ENCODE results near the gene PRKCA. TPM values are rescaled to one million over a fixed set of nuclear protein-coding genes. Genes with fewer than 3 reads are reported as not detected.
A peak's percentile ranks its signal among the peaks of the same experiment; 100 is the strongest.

The PRKCA gene
- total RNA-seq, 1 donor = 60.5 TPM

GRCh38 chr17:66584927-66585326, 282.5 kb downstream of the PRKCA start:
- DNase-seq (ENCODE audit: low read depth) = no peak
- H3K4me3 ChIP-seq (ENCODE audit: low read depth, low read length) = no peak overlapping the region
- TF ChIP-seq CTCF (IDR thresholded peaks at IDR 0.05; ENCODE audit: insufficient read depth, low read depth, low read length) = no peak

GRCh38 chr17:66585472-66585871, 283.1 kb downstream of the PRKCA start:
- no peak overlapping the region for H3K4me3 ChIP-seq (ENCODE audit: low read depth, low read length)
- DNase-seq (ENCODE audit: low read depth) = no peak
- no peak for TF ChIP-seq CTCF (IDR thresholded peaks at IDR 0.05; ENCODE audit: insufficient read depth, low read depth, low read length)

GRCh38 chr17:66589892-66590291, 287.5 kb downstream of the PRKCA start:
- no peak for TF ChIP-seq CTCF (IDR thresholded peaks at IDR 0.05; ENCODE audit: insufficient read depth, low read depth, low read length)
- H3K4me3 ChIP-seq (ENCODE audit: low read depth, low read length) = no peak overlapping the region
- no peak for DNase-seq (ENCODE audit: low read depth)

GRCh38 chr17:66593116-66593515, 290.7 kb downstream of the PRKCA start:
- TF ChIP-seq CTCF (IDR thresholded peaks at IDR 0.05; ENCODE audit: insufficient read depth, low read depth, low read length) = no peak
- no peak overlapping the region for H3K4me3 ChIP-seq (ENCODE audit: low read depth, low read length)
- DNase-seq (ENCODE audit: low read depth) = no peak

GRCh38 chr17:66595893-66596292, 293.5 kb downstream of the PRKCA start:
- no peak overlapping the region for H3K4me3 ChIP-seq (ENCODE audit: low read depth, low read length)
- no peak for DNase-seq (ENCODE audit: low read depth)
- TF ChIP-seq CTCF (IDR thresholded peaks at IDR 0.05; ENCODE audit: insufficient read depth, low read depth, low read length) = no peak

GRCh38 chr17:66602659-66603384, 300.4 kb downstream of the PRKCA start:
- no peak overlapping the region for H3K4me3 ChIP-seq (ENCODE audit: low read depth, low read length)
- no peak for TF ChIP-seq CTCF (IDR thresholded peaks at IDR 0.05; ENCODE audit: insufficient read depth, low read depth, low read length)
- DNase-seq (ENCODE audit: low read depth) = peak; percentile 25

- no peak for TF ChIP-seq CTCF (IDR thresholded peaks at IDR 0.05; ENCODE audit: insufficient read depth, low read depth, low read length)
- H3K4me3 ChIP-seq (ENCODE audit: low read depth, low read length) = no peak overlapping the region
- no peak for DNase-seq (ENCODE audit: low read depth)
These were observed 302.0 kb downstream of the PRKCA start for GRCh38 chr17:66604376-66604775.
